NCI-H345 treated with DMSO at 0.1 percent for 48 hours (cell line): ENCODE data around the gene C1orf53.

Experiments used
- DNase-seq: peaks from one replicate; lab custom pipeline; 2025; ENCODE audit not compliant: unreplicated experiment; lab: John Stamatoyannopoulos, UW

C1orf53 gene

GRCh38 chr1:197954718-197955418 lies 52.4 kb downstream of the C1orf53 start:
- DNase-seq, result no peak

GRCh38 chr1:197955486-197956394 lies 53.3 kb downstream of the C1orf53 start:
- DNase-seq, result no peak
